H1 (cell line): ENCODE data around the gene TOP3B. TPM values are rescaled to one million over a fixed set of nuclear protein-coding genes. Genes with fewer than 3 reads are reported as not detected.

ENCODE experiments used
- CTCF ChIA-PET: fragments of 300-600 bp; sonication (Branson Sonifier 250); formaldehyde crosslinking; loops from one replicate; lab custom pipeline; 2021; ENCODE audit not compliant: partially characterized antibody; lab: Charles Lee
- POLR2A ChIA-PET: fragments of 300-600 bp; sonication (Branson Sonifier 250); formaldehyde crosslinking; loops from one replicate; lab custom pipeline; 2021; ENCODE audit warnings: inconsistent platforms; ENCODE audit not compliant: partially characterized antibody; lab: Charles Lee
- DNase-seq, 2 experiments: peaks; one replicate each; pipeline versions ENCODE4 v3.0.0 to v3.0.0-alpha.2; 2010 to 2022; ENCODE audit warnings: low spot score in 2 of 2, low read depth in 1 of 2, mixed read lengths in 1 of 2
- FAIRE-seq: peaks from 2 replicates; lab custom pipeline; 2011; peaks lifted over from hg19 to GRCh38; lab: Jason Lieb, UNC
- H2AFZ ChIP-seq: 2 replicates; pipeline ENCODE4 v1.8.1; 2012; ENCODE audit warnings: low read length, inconsistent platforms
- H2AK5ac ChIP-seq: 2 replicates; pipeline ENCODE4 v1.6.1; 2013; ENCODE audit warnings: low read depth, low read length
- H2BK120ac ChIP-seq: replicated peaks from 2 replicates; pipeline ENCODE3; 2013; ENCODE audit warnings: low read depth, low read length, inconsistent platforms
- H2BK12ac ChIP-seq: 2 replicates; pipeline ENCODE4 v1.6.1; 2013; ENCODE audit warnings: low read depth, low read length
- H2BK15ac ChIP-seq: 2 replicates; pipeline ENCODE4 v1.6.1; 2013; ENCODE audit warnings: low read length
- H2BK20ac ChIP-seq: 2 replicates; pipeline ENCODE4 v1.6.1; 2013; ENCODE audit warnings: low read length
- H2BK5ac ChIP-seq: 2 replicates; pipeline ENCODE4 v1.6.1; 2013; ENCODE audit warnings: low read depth, low read length
- H3K14ac ChIP-seq: 2 replicates; pipeline ENCODE4 v1.6.1; 2013; ENCODE audit warnings: inconsistent platforms; ENCODE audit not compliant: insufficient read length
- H3K18ac ChIP-seq: 2 replicates; pipeline ENCODE4 v1.6.1; 2013; ENCODE audit warnings: low read length; ENCODE audit errors: extremely low read depth
- H3K23ac ChIP-seq: 2 replicates; pipeline ENCODE4 v1.6.1; 2013; ENCODE audit warnings: inconsistent platforms; ENCODE audit not compliant: insufficient read length
- H3K23me2 ChIP-seq: 2 replicates; pipeline ENCODE4 v1.6.1; 2013; ENCODE audit warnings: low read depth, low read length
- H3K27ac ChIP-seq: 2 replicates; pipeline ENCODE4 v1.6.1; 2011; ENCODE audit warnings: low read depth, low read length, inconsistent platforms
- H3K27me3 ChIP-seq, 4 experiments: replicated peaks in 1 of 4; 1 replicate in 1 of 4; 2 replicates in 3 of 4; pipeline versions ENCODE4 v1.6.1 to v1.8.1; 2011 to 2013; ENCODE audit warnings: low read length in 3 of 4, mild to moderate bottlenecking in 3 of 4, inconsistent platforms in 2 of 4, mixed read lengths in 2 of 4, moderate library complexity in 1 of 4; ENCODE audit not compliant: control insufficient read depth in 3 of 4, insufficient read depth in 3 of 4; ENCODE audit errors: extremely low read depth in 1 of 4
- H3K36me3 ChIP-seq, 4 experiments: 2 replicates each; pipeline versions ENCODE4 v1.6.1 to v1.8.1; 2011 to 2013; ENCODE audit warnings: mild to moderate bottlenecking in 4 of 4, low read length in 3 of 4, moderate library complexity in 2 of 4, control low read depth in 1 of 4, inconsistent platforms in 1 of 4; ENCODE audit not compliant: insufficient read depth in 4 of 4, control insufficient read depth in 2 of 4
- H3K4ac ChIP-seq: replicated peaks from 2 replicates; pipeline ENCODE3; 2013; ENCODE audit warnings: low read length, low read depth, mixed read lengths, inconsistent platforms; ENCODE audit not compliant: insufficient read length
- H3K4me1 ChIP-seq, 4 experiments: replicated peaks in 1 of 4; 1 replicate in 1 of 4; 2 replicates in 3 of 4; pipeline versions ENCODE4 v1.6.1 to v1.8.1; 2011 to 2013; ENCODE audit warnings: low read length in 3 of 4, inconsistent platforms in 2 of 4, mixed read lengths in 1 of 4; ENCODE audit not compliant: insufficient read depth in 4 of 4, control insufficient read depth in 3 of 4
- H3K4me2 ChIP-seq, 2 experiments: 2 replicates each; pipeline versions ENCODE4 v1.6.1 to v1.8.1; 2011 to 2013; ENCODE audit warnings: low read depth in 2 of 2, low read length in 2 of 2, control low read depth in 1 of 2, inconsistent platforms in 1 of 2, mild to moderate bottlenecking in 1 of 2; ENCODE audit not compliant: insufficient read depth in 1 of 2
- H3K4me3 ChIP-seq, 4 experiments: fragments of 200-600, 300-600 bp in 1 of 4; sonication (generic), shearing (Covaris generic), sonication (Bioruptor Twin) in 1 of 4; 2 replicates each; pipeline versions ENCODE4 v1.5.1 to v1.8.1; 2011 to 2016; ENCODE audit warnings: low read length in 4 of 4, low read depth in 3 of 4, control low read depth in 2 of 4, inconsistent platforms in 2 of 4, mild to moderate bottlenecking in 2 of 4, mixed read lengths in 1 of 4, moderate library complexity in 1 of 4; ENCODE audit not compliant: insufficient read depth in 2 of 4; ENCODE audit errors: extremely low read depth in 1 of 4
- H3K56ac ChIP-seq: replicated peaks from 2 replicates; pipeline ENCODE3; 2013; ENCODE audit warnings: low read depth, mild to moderate bottlenecking, mixed read lengths, low read length, inconsistent platforms; ENCODE audit not compliant: insufficient read length
- H3K79me1 ChIP-seq: 2 replicates; pipeline ENCODE4 v1.6.1; 2013; ENCODE audit warnings: low read depth, low read length, control low read depth
- H3K79me2 ChIP-seq, 2 experiments: 2 replicates each; pipeline versions ENCODE4 v1.6.1 to v1.8.1; 2012 to 2013; ENCODE audit warnings: low read length in 2 of 2, mild to moderate bottlenecking in 2 of 2, inconsistent platforms in 1 of 2; ENCODE audit not compliant: insufficient read depth in 2 of 2, control insufficient read depth in 1 of 2
- H3K9ac ChIP-seq, 4 experiments: replicated peaks in 1 of 4; 1 replicate in 1 of 4; 2 replicates in 3 of 4; pipeline versions ENCODE4 v1.6.1 to v1.8.1; 2011 to 2013; ENCODE audit warnings: low read depth in 3 of 4, low read length in 3 of 4, control low read depth in 2 of 4, mild to moderate bottlenecking in 2 of 4, moderate library complexity in 2 of 4, inconsistent platforms in 1 of 4; ENCODE audit errors: extremely low read depth in 1 of 4
- H3K9me3 ChIP-seq, 2 experiments: 2 replicates each; pipeline versions ENCODE4 v1.6.1 to v1.8.1; 2012 to 2013; ENCODE audit warnings: mild to moderate bottlenecking in 2 of 2, moderate library complexity in 2 of 2, control low read depth in 1 of 2, inconsistent platforms in 1 of 2, low read depth in 1 of 2, low read length in 1 of 2, mixed read lengths in 1 of 2; ENCODE audit not compliant: insufficient read depth in 2 of 2
- H4K20me1 ChIP-seq, 2 experiments: replicated peaks in 1 of 2; 2 replicates each; pipeline versions ENCODE3 to v1.8.1; 2011 to 2013; ENCODE audit warnings: inconsistent platforms in 2 of 2, low read length in 2 of 2, mild to moderate bottlenecking in 1 of 2; ENCODE audit not compliant: insufficient read depth in 2 of 2, control insufficient read depth in 1 of 2
- H4K5ac ChIP-seq: 2 replicates; pipeline ENCODE4 v1.6.1; 2013; ENCODE audit warnings: low read length, low read depth, mixed read lengths, inconsistent platforms; ENCODE audit not compliant: insufficient read length
- H4K8ac ChIP-seq: 2 replicates; pipeline ENCODE4 v1.8.0; 2013; ENCODE audit warnings: mild to moderate bottlenecking, moderate library complexity, low read length, inconsistent platforms; ENCODE audit not compliant: insufficient read depth; ENCODE audit errors: extremely low read depth
- H4K91ac ChIP-seq: replicated peaks from 2 replicates; pipeline ENCODE3; 2013; ENCODE audit warnings: low read length, mixed read lengths, inconsistent platforms; ENCODE audit not compliant: insufficient read length
- ASH2L ChIP-seq: fragments of 200-600, 300-600 bp; sonication (generic); IDR thresholded peaks from one replicate; pipeline ENCODE4 v1.7.1; 2017; ENCODE audit warnings: low read length
- CBX5 ChIP-seq: fragments of 300-800, 300-1000 bp; sonication (generic); IDR thresholded peaks from 2 replicates; pipeline ENCODE4 v1.7.1; 2016; ENCODE audit warnings: antibody characterized with exemption, low read length, low read depth
- CEBPB ChIP-seq: IDR thresholded peaks from 2 replicates; pipeline ENCODE4 v1.6.1; 2012; ENCODE audit warnings: low read depth, low read length
- CHD2 ChIP-seq: IDR thresholded peaks from 2 replicates; pipeline ENCODE4 v1.6.1; 2012; ENCODE audit warnings: low read length, improper control_type of control experiment
- EZH2 ChIP-seq: fragments of 200-600 bp; sonication (generic); IDR thresholded peaks from 2 replicates; pipeline ENCODE4 v1.7.1; 2012; ENCODE audit warnings: low read depth, mild to moderate bottlenecking, moderate library complexity, low read length, inconsistent platforms; ENCODE audit not compliant: severe bottlenecking
- SP2 ChIP-seq: IDR thresholded peaks from 2 replicates; pipeline ENCODE4 v1.6.1; 2012; ENCODE audit warnings: mild to moderate bottlenecking, low read length, inconsistent platforms
- SP4 ChIP-seq: IDR thresholded peaks from 2 replicates; pipeline ENCODE4 v1.6.1; 2012; ENCODE audit warnings: low read length, inconsistent platforms
- TBP ChIP-seq: IDR thresholded peaks from 2 replicates; pipeline ENCODE4 v1.6.1; 2011; ENCODE audit warnings: low read depth, low read length, improper control_type of control experiment
- WGBS, 2 experiments: shearing (Covaris generic) in 1 of 2; methylation state at CpG; one replicate each; pipeline versions ENCODE4 v1.1.6 to v1.1.7; 2013 to 2015; ENCODE audit warnings: low lambda C conversion rate in 2 of 2, mixed read lengths in 2 of 2, inconsistent platforms in 1 of 2, low coverage in 1 of 2, missing lambda C conversion rate in 1 of 2; ENCODE audit not compliant: insufficient replicate concordance in 2 of 2, insufficient coverage in 1 of 2, insufficient read length in 1 of 2; ENCODE audit errors: extremely low coverage in 1 of 2, missing lambda C conversion rate in 1 of 2; 5-methylcytosine and 5-hydroxymethylcytosine counted together
- polyA plus RNA-seq, 7 experiments: library from polyadenylated mRNA; depleted of rRNA in 3 of 7; stranded (reverse) in 5 of 7; unstranded in 2 of 7; fragments of >200 nt in 5 of 7; fragments of 200-250 nt in 2 of 7; gene quantifications; 1 replicate in 5 of 7; 2 replicates in 1 of 7; 4 replicates in 1 of 7; pipeline versions ENCODE4 v1.2.1 to v1.2.3, GENCODE V29; 2011 to 2013; ENCODE audit warnings: missing spikeins in 2 of 7, mixed read lengths in 2 of 7
- total RNA-seq: library from RNA; stranded (reverse); fragmentation: NEBNext Ultra II Directional; extraction: Animal tissue kit (Norgen Biotek cat#: 25700); gene quantifications from 2 replicates; pipeline ENCODE4 v1.2.1, GENCODE V29; 2021
- TF ChIP-seq, protein P1 (sequence below), 3 experiments: IDR thresholded peaks; 1 replicate in 2 of 3; 2 replicates in 1 of 3; pipeline versions ENCODE4 v1.5.1 to v1.6.1; 2011; ENCODE audit warnings: low read length in 3 of 3, mild to moderate bottlenecking in 3 of 3, inconsistent platforms in 2 of 3, low read depth in 1 of 3, moderate library complexity in 1 of 3; ENCODE audit not compliant: insufficient read depth in 1 of 3; ENCODE audit errors: control extremely low read depth in 1 of 3
- TF ChIP-seq, protein P2 (sequence below): IDR thresholded peaks from 2 replicates; pipeline ENCODE4 v1.6.1; 2012; ENCODE audit warnings: low read length, inconsistent platforms

The TOP3B gene
- total and polyA plus RNA-seq, 2 of the 8 experiments (the other 6 are each of a cell fraction or from before 2014, with no cell fraction given) = 30.4 to 52.8 TPM

DNA sequence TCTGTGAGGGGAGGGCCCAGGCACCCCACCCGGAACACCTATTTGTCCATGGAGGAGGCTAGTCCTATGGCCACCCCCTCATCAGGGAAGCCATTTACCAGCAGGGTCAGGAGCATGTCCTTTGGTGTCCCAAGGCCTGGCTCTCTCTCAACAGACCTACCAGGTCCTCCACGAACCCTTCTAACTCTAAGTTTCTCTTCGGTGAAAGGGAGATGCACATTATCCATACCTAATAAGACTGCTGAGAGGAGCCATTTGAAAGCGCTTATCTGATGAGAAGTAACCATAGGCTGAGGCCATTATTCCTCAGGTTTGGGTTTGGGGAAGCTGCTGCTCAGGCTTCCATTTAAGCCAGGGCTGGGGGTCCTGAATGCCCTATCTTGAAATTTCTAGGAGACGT is 9.2 kb upstream of the TOP3B start:
- H3K14ac ChIP-seq = no peak overlapping the region
- no peak overlapping the region for H3K4me2 ChIP-seq
- no peaks in the 10 kb centered on the region for H3K9me3 ChIP-seq
- CTCF ChIA-PET = interaction anchor here (0.7 to 7.8 kb wide), 3 partner anchors 20 to 69 kb away, joined by 3 to 36 read pairs (median 5); no protein-coding TSS in a partner anchor
- FAIRE-seq = no peak
- no peak overlapping the region for H3K9ac ChIP-seq
- no peak overlapping the region for H2BK20ac ChIP-seq
- no peak overlapping the region for H4K8ac ChIP-seq
- H4K91ac ChIP-seq = no peak overlapping the region
- H3K56ac ChIP-seq = no peak overlapping the region
- H3K18ac ChIP-seq = no peak overlapping the region
- no peak overlapping the region for H3K4me3 ChIP-seq
- H3K4ac ChIP-seq = no peak overlapping the region
- no peaks in the 10 kb centered on the region for H3K4me1 ChIP-seq
- no peak overlapping the region for H2BK12ac ChIP-seq
- no peak overlapping the region for H2BK5ac ChIP-seq
- POLR2A ChIA-PET = interaction anchor here (1.5 kb wide), 1 partner anchor 10 kb away, joined by 8 read pairs; the partner anchor contains the start of gene TOP3B
- no peaks in the 10 kb centered on the region for H3K79me1 ChIP-seq
- H2AFZ ChIP-seq = no peak overlapping the region
- H4K5ac ChIP-seq = no peak overlapping the region
- no peak overlapping the region for H2BK15ac ChIP-seq
- peaks cover 1 to 3% of the 10 kb centered on the region in 2 experiments for H4K20me1 ChIP-seq
- 89% methylated on average over 5 of the region's 5 CpGs; no CpG with 5 or more reads in 1 of the 2 experiments for WGBS, 2 experiments
- no peaks in the 10 kb centered on the region for H3K79me2 ChIP-seq
- H2BK120ac ChIP-seq = no peak overlapping the region
- H3K36me3 ChIP-seq = no peaks in the 10 kb centered on the region
- no peak overlapping the region for H3K23ac ChIP-seq
- no peak overlapping the region for H2AK5ac ChIP-seq
- peaks cover 62 to 98% (median 95%) of the 10 kb centered on the region in 4 experiments for H3K27me3 ChIP-seq
- no peak for DNase-seq
- H3K27ac ChIP-seq = no peak overlapping the region
- no peaks in the 10 kb centered on the region for H3K23me2 ChIP-seq
- no peak for TF ChIP-seq SP4
- TF ChIP-seq CBX5 = no peak
- no peak for TF ChIP-seq CHD2
- no peak for TF ChIP-seq EZH2
- no peak for TF ChIP-seq CEBPB
- no peak for TF ChIP-seq SP2
- TF ChIP-seq ASH2L = no peak
- TF ChIP-seq, protein P1, sequence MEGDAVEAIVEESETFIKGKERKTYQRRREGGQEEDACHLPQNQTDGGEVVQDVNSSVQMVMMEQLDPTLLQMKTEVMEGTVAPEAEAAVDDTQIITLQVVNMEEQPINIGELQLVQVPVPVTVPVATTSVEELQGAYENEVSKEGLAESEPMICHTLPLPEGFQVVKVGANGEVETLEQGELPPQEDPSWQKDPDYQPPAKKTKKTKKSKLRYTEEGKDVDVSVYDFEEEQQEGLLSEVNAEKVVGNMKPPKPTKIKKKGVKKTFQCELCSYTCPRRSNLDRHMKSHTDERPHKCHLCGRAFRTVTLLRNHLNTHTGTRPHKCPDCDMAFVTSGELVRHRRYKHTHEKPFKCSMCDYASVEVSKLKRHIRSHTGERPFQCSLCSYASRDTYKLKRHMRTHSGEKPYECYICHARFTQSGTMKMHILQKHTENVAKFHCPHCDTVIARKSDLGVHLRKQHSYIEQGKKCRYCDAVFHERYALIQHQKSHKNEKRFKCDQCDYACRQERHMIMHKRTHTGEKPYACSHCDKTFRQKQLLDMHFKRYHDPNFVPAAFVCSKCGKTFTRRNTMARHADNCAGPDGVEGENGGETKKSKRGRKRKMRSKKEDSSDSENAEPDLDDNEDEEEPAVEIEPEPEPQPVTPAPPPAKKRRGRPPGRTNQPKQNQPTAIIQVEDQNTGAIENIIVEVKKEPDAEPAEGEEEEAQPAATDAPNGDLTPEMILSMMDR (IDR thresholded peaks at IDR 0.05; ENCODE audit: control extremely low read depth in 1 of 3, insufficient read depth in 1 of 3, low read depth in 1 of 3, low read length in 3 of 3) = no peak
- TF ChIP-seq, protein P2, sequence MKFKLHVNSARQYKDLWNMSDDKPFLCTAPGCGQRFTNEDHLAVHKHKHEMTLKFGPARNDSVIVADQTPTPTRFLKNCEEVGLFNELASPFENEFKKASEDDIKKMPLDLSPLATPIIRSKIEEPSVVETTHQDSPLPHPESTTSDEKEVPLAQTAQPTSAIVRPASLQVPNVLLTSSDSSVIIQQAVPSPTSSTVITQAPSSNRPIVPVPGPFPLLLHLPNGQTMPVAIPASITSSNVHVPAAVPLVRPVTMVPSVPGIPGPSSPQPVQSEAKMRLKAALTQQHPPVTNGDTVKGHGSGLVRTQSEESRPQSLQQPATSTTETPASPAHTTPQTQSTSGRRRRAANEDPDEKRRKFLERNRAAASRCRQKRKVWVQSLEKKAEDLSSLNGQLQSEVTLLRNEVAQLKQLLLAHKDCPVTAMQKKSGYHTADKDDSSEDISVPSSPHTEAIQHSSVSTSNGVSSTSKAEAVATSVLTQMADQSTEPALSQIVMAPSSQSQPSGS = no peak
- no peak for TF ChIP-seq TBP
